Keratinocyte (primary cell): Measurements from ENCODE around the gene HSF5. TPM values are rescaled to one million over a fixed set of nuclear protein-coding genes. Genes with fewer than 3 reads are reported as not detected.

ENCODE experiments used
- DNase-seq: peaks from one replicate; pipeline ENCODE4 v3.0.0-alpha.2; 2011; ENCODE audit warnings: low read depth, missing footprints, low spot score
- FAIRE-seq: peaks from 2 replicates; lab custom pipeline; 2011; peaks lifted over from hg19 to GRCh38; lab: Jason Lieb, UNC
- H2AFZ ChIP-seq: 2 replicates; pipeline ENCODE4 v1.6.0; 2012; ENCODE audit warnings: low read length, control low read depth, inconsistent platforms; ENCODE audit not compliant: control insufficient read depth
- H3K27ac ChIP-seq: 2 replicates; pipeline ENCODE4 v1.5.1; 2011; ENCODE audit warnings: low read length; ENCODE audit not compliant: control insufficient read depth, insufficient read depth
- H3K27me3 ChIP-seq: 3 replicates; pipeline ENCODE4 v1.6.0; 2011; ENCODE audit warnings: low read length; ENCODE audit not compliant: control insufficient read depth, insufficient read depth; ENCODE audit errors: extremely low read depth
- H3K36me3 ChIP-seq, 2 experiments: 2 replicates in 1 of 2; 3 replicates in 1 of 2; pipeline ENCODE4 v1.5.1; 2011; ENCODE audit warnings: low read length in 2 of 2, mild to moderate bottlenecking in 1 of 2; ENCODE audit not compliant: control insufficient read depth in 2 of 2, insufficient read depth in 2 of 2; ENCODE audit errors: extremely low read depth in 1 of 2
- H3K4me1 ChIP-seq: 3 replicates; pipeline ENCODE4 v1.5.1; 2011; ENCODE audit warnings: low read length; ENCODE audit not compliant: control insufficient read depth, insufficient read depth; ENCODE audit errors: extremely low read depth
- H3K4me2 ChIP-seq: 3 replicates; pipeline ENCODE4 v1.6.0; 2011; ENCODE audit warnings: low read depth, low read length; ENCODE audit not compliant: control insufficient read depth, insufficient read depth; ENCODE audit errors: extremely low read depth
- H3K4me3 ChIP-seq, 3 experiments: fragments of 200-600 bp in 1 of 3; sonication (generic) in 1 of 3; 2 replicates in 2 of 3; 3 replicates in 1 of 3; pipeline ENCODE4 v1.5.1; 2011 to 2016; ENCODE audit warnings: low read length in 3 of 3, mild to moderate bottlenecking in 3 of 3, control low read depth in 2 of 3, inconsistent platforms in 1 of 3, low read depth in 1 of 3, mixed read lengths in 1 of 3, mixed run types in 1 of 3, moderate library complexity in 1 of 3; ENCODE audit not compliant: control insufficient read depth in 2 of 3, insufficient read depth in 2 of 3; ENCODE audit errors: extremely low read depth in 1 of 3
- H3K79me2 ChIP-seq: 2 replicates; pipeline ENCODE4 v1.6.0; 2012; ENCODE audit warnings: low read length; ENCODE audit not compliant: control insufficient read depth, insufficient read depth
- H3K9ac ChIP-seq: 3 replicates; pipeline ENCODE4 v1.6.0; 2011; ENCODE audit warnings: low read length; ENCODE audit not compliant: control insufficient read depth, insufficient read depth; ENCODE audit errors: extremely low read depth
- H3K9me1 ChIP-seq: 3 replicates; pipeline ENCODE4 v1.6.0; 2011; ENCODE audit warnings: low read length; ENCODE audit not compliant: control insufficient read depth, insufficient read depth; ENCODE audit errors: extremely low read depth
- H3K9me3 ChIP-seq: 2 replicates; pipeline ENCODE4 v1.5.1; 2012; ENCODE audit warnings: low read depth, low read length; ENCODE audit not compliant: control insufficient read depth
- H4K20me1 ChIP-seq: 3 replicates; pipeline ENCODE4 v1.6.0; 2011; ENCODE audit warnings: low read length; ENCODE audit not compliant: control insufficient read depth, insufficient read depth; ENCODE audit errors: extremely low read depth
- EZH2 ChIP-seq: IDR thresholded peaks from one replicate; pipeline ENCODE4 v1.6.1; 2012; ENCODE audit warnings: inconsistent platforms, mild to moderate bottlenecking, low read length, moderate library complexity
- dilution Hi-C: fragments of 300-500 bp; cut with MboI; formaldehyde crosslinking; loops from one replicate; pipeline ENCODE4 v1.7.0; 2020; ENCODE audit warnings: low sequenced_read_pairs; ENCODE audit not compliant: extremely low pct_ligation_motif_present
- polyA plus RNA-seq, 5 experiments: library from polyadenylated mRNA; depleted of rRNA in 3 of 5; stranded (reverse) in 3 of 5; stranded (forward) in 1 of 5; unstranded in 1 of 5; fragments of >200 nt; gene quantifications; 1 replicate in 1 of 5; 2 replicates in 3 of 5; 3 replicates in 1 of 5; pipeline versions ENCODE4 v1.2.1 to v1.2.3, GENCODE V29; 2011 to 2012; ENCODE audit warnings: missing spikeins in 2 of 5, low read depth in 1 of 5, low replicate concordance in 1 of 5
- TF ChIP-seq, protein P1 (sequence below), 3 experiments: IDR thresholded peaks in 1 of 3; conservative IDR thresholded peaks in 1 of 3; optimal IDR thresholded peaks in 1 of 3; 2 replicates in 2 of 3; 3 replicates in 1 of 3; pipeline versions ENCODE3 to v1.5.1; 2011; ENCODE audit warnings: low read length in 3 of 3, mild to moderate bottlenecking in 3 of 3, moderate library complexity in 2 of 3, control low read depth in 1 of 3, inconsistent platforms in 1 of 3; ENCODE audit not compliant: insufficient read depth in 2 of 3; ENCODE audit errors: extremely low read depth in 1 of 3

HSF5 gene
- polyA plus RNA-seq, 1 donor (not counting 4 experiments of a cell fraction or from before 2014, with no cell fraction given), result 0.01 TPM

DNA sequence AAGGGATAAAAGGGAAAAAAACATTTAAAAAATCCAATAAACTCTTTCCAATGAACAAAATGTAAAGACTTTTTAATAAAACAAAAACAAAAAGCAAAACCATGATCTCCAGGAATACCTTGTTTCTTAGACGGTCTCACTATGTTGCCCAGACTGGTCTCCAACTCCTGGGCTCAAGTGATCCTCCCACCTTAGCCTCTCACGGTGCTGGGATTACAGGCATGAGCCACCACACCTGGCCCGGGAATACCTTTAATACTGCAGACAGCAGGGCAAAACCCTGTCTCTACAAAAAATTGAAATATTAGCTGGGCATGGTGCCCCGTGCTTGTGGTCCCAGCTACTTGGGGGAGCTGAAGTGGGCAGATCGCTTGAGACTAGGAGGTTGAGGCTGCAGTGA is 78.8 kb downstream of the HSF5 start:
- DNase-seq, result no peak
- no peaks in the 10 kb centered on the region for H4K20me1 ChIP-seq
- H3K4me3 ChIP-seq, result peak overlapping the region in 2 of 3 experiments; percentile 36 to 39
- peak overlapping the region; percentile 93 for H3K4me2 ChIP-seq
- H2AFZ ChIP-seq, result no peak overlapping the region
- H3K27me3 ChIP-seq, result no peaks in the 10 kb centered on the region
- dilution Hi-C loops, result no loop called here
- H3K79me2 ChIP-seq, result peaks cover 90% of the 10 kb centered on the region
- H3K9me1 ChIP-seq, result no peaks in the 10 kb centered on the region
- peaks cover 60% of the 10 kb centered on the region for H3K4me1 ChIP-seq
- H3K27ac ChIP-seq, result peak overlapping the region; percentile 60
- no peaks in the 10 kb centered on the region for H3K36me3 ChIP-seq
- FAIRE-seq, result no peak
- TF ChIP-seq, protein P1, sequence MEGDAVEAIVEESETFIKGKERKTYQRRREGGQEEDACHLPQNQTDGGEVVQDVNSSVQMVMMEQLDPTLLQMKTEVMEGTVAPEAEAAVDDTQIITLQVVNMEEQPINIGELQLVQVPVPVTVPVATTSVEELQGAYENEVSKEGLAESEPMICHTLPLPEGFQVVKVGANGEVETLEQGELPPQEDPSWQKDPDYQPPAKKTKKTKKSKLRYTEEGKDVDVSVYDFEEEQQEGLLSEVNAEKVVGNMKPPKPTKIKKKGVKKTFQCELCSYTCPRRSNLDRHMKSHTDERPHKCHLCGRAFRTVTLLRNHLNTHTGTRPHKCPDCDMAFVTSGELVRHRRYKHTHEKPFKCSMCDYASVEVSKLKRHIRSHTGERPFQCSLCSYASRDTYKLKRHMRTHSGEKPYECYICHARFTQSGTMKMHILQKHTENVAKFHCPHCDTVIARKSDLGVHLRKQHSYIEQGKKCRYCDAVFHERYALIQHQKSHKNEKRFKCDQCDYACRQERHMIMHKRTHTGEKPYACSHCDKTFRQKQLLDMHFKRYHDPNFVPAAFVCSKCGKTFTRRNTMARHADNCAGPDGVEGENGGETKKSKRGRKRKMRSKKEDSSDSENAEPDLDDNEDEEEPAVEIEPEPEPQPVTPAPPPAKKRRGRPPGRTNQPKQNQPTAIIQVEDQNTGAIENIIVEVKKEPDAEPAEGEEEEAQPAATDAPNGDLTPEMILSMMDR (optimal IDR thresholded peaks at IDR 0.05 in 1 of 3, IDR thresholded peaks at IDR 0.05 in 1 of 3, conservative IDR thresholded peaks at IDR 0.05 in 1 of 3; ENCODE audit: extremely low read depth in 1 of 3, insufficient read depth in 2 of 3, low read length in 3 of 3), result no peak
- TF ChIP-seq EZH2, result no peak
- no peak overlapping the region for H3K9ac ChIP-seq
- no peaks in the 10 kb centered on the region for H3K9me3 ChIP-seq

DNA sequence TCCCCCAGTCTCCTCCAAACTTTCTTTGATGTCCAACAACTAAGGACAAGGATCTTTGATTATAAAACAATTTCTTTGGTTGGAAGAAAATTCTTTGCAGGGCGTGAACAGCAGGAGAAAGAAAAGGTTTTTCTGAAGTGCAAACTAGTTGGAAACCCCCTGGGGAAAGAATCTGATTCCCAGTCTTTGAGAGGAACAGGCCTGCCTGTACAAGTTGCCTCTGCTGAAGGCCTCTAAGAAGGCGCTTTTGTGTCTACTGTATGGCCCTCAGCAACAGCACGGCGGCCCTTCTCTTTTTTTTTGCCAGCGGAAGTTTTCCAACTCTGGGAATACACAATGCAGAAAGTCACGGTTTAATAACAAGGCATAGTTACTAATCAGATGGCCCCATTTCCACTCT is 84.9 kb downstream of the HSF5 start:
- H3K27ac ChIP-seq, result peak overlapping the region; percentile 95
- peak overlapping the region in 2 of 3 experiments; percentile 57 to 58 for H3K4me3 ChIP-seq
- no peak overlapping the region for H2AFZ ChIP-seq
- dilution Hi-C loops, result no loop called here
- peak; percentile 81 for FAIRE-seq
- DNase-seq, result no peak
- peaks cover 55% of the 10 kb centered on the region for H3K79me2 ChIP-seq
- no peaks in the 10 kb centered on the region for H3K27me3 ChIP-seq
- H3K9me3 ChIP-seq, result no peaks in the 10 kb centered on the region
- H4K20me1 ChIP-seq, result no peaks in the 10 kb centered on the region
- peaks cover 71% of the 10 kb centered on the region for H3K4me1 ChIP-seq
- H3K9ac ChIP-seq, result peak overlapping the region; percentile 76
- TF ChIP-seq EZH2, result no peak
- TF ChIP-seq, protein P1 (optimal IDR thresholded peaks at IDR 0.05 in 1 of 3, IDR thresholded peaks at IDR 0.05 in 1 of 3, conservative IDR thresholded peaks at IDR 0.05 in 1 of 3; ENCODE audit: extremely low read depth in 1 of 3, insufficient read depth in 2 of 3, low read length in 3 of 3), result no peak
- H3K36me3 ChIP-seq, result peaks cover 0 to 4% of the 10 kb centered on the region in 2 experiments
- no peaks in the 10 kb centered on the region for H3K9me1 ChIP-seq
- H3K4me2 ChIP-seq, result peak overlapping the region; percentile 84
